ENCODE measurements around the gene UNKL. TPM values are rescaled to one million over a fixed set of nuclear protein-coding genes. Genes with fewer than 3 reads are reported as not detected.

Gene UNKL
- total RNA-seq, 2 experiments from 2014 or later, result 60.4 to 68.7 TPM

- peak overlapping the region; percentile 63 for H3K27ac Mint-ChIP-seq
- H3K4me3 Mint-ChIP-seq, result peak overlapping the region; percentile 65
- POLR2A ChIA-PET, result interaction anchor here (1.2 to 1.8 kb wide), 2 partner anchors 23 to 42 kb away, joined by 3 to 9 read pairs; partner anchors contain the start of gene UQCC4
- peaks cover 3% of the 10 kb centered on the region for H3K36me3 Mint-ChIP-seq
- no peaks in the 10 kb centered on the region for H3K27me3 Mint-ChIP-seq
- no peaks in the 10 kb centered on the region for H3K9me3 Mint-ChIP-seq
- peaks cover 13% of the 10 kb centered on the region for H3K4me1 Mint-ChIP-seq
- DNase-seq (no peak), ATAC-seq (ENCODE audit: low read depth) (peak; percentile 43)
These were observed 35.6 kb downstream of the UNKL start for GRCh38 chr16:1378804-1379303.

GRCh38 chr16:1378087-1378803 is 36.3 kb downstream of the UNKL start:
- no peak for ATAC-seq (ENCODE audit: low read depth)
- Mint-ChIP-seq H3K27ac (peak overlapping the region; percentile 58), H3K27me3 (no peaks in the 10 kb centered on the region), H3K36me3 (peaks cover 3% of the 10 kb centered on the region), H3K4me1 (peaks cover 13% of the 10 kb centered on the region), H3K9me3 (no peaks in the 10 kb centered on the region), H3K4me3 (peak overlapping the region; percentile 65)
- DNase-seq, result no peak
- POLR2A ChIA-PET, result interaction anchor here (1.8 kb wide), 1 partner anchor 43 kb away, joined by 9 read pairs; the partner anchor contains the start of gene UQCC4

- Mint-ChIP-seq H3K4me3 (no peak overlapping the region), H3K4me1 (peaks cover 13% of the 10 kb centered on the region), H3K9me3 (no peaks in the 10 kb centered on the region), H3K36me3 (peaks cover 3% of the 10 kb centered on the region), H3K27me3 (no peaks in the 10 kb centered on the region), H3K27ac (peak overlapping the region; percentile 58)
- ATAC-seq (ENCODE audit: low read depth) (no peak), DNase-seq (no peak)
- POLR2A ChIA-PET, result no interaction called here
These were observed 37.0 kb downstream of the UNKL start for GRCh38 chr16:1377406-1378010.

GRCh38 chr16:1375741-1376410 is 38.6 kb downstream of the UNKL start:
- no peaks in the 10 kb centered on the region for H3K27me3 Mint-ChIP-seq
- no peak for ATAC-seq (ENCODE audit: low read depth)
- peaks cover 13% of the 10 kb centered on the region for H3K4me1 Mint-ChIP-seq
- no peak overlapping the region for H3K4me3 Mint-ChIP-seq
- POLR2A ChIA-PET, result no interaction called here
- no peak overlapping the region for H3K27ac Mint-ChIP-seq
- no peaks in the 10 kb centered on the region for H3K9me3 Mint-ChIP-seq
- DNase-seq, result no peak
- peaks cover under 1% of the 10 kb centered on the region for H3K36me3 Mint-ChIP-seq

- ATAC-seq (ENCODE audit: low read depth), result no peak
- POLR2A ChIA-PET, result no interaction called here
- no peaks in the 10 kb centered on the region for H3K27me3 Mint-ChIP-seq
- H3K4me3 Mint-ChIP-seq, result no peak overlapping the region
- H3K27ac Mint-ChIP-seq, result no peak overlapping the region
- H3K9me3 Mint-ChIP-seq, result no peaks in the 10 kb centered on the region
- no peak for DNase-seq
- H3K36me3 Mint-ChIP-seq, result no peaks in the 10 kb centered on the region
- peaks cover 13% of the 10 kb centered on the region for H3K4me1 Mint-ChIP-seq
These were observed 39.2 kb downstream of the UNKL start for GRCh38 chr16:1375298-1375640.

GRCh38 chr16:1374418-1375297 is 39.8 kb downstream of the UNKL start:
- Mint-ChIP-seq H3K9me3 (no peaks in the 10 kb centered on the region), H3K4me1 (peaks cover 9% of the 10 kb centered on the region), H3K4me3 (no peak overlapping the region), H3K27ac (no peak overlapping the region), H3K36me3 (no peaks in the 10 kb centered on the region), H3K27me3 (no peaks in the 10 kb centered on the region)
- POLR2A ChIA-PET, result no interaction called here
- no peak for ATAC-seq (ENCODE audit: low read depth)
- DNase-seq, result no peak

GRCh38 chr16:1372292-1372950 is 42.1 kb downstream of the UNKL start:
- H3K27me3 Mint-ChIP-seq, result no peaks in the 10 kb centered on the region
- no peak for ATAC-seq (ENCODE audit: low read depth)
- no peaks in the 10 kb centered on the region for H3K36me3 Mint-ChIP-seq
- H3K4me1 Mint-ChIP-seq, result no peaks in the 10 kb centered on the region
- no peaks in the 10 kb centered on the region for H3K9me3 Mint-ChIP-seq
- POLR2A ChIA-PET, result no interaction called here
- DNase-seq, result no peak
- H3K4me3 Mint-ChIP-seq, result no peak overlapping the region
- H3K27ac Mint-ChIP-seq, result no peak overlapping the region

GRCh38 chr16:1371054-1371978 is 43.2 kb downstream of the UNKL start:
- H3K36me3 Mint-ChIP-seq, result no peaks in the 10 kb centered on the region
- no peaks in the 10 kb centered on the region for H3K4me1 Mint-ChIP-seq
- ATAC-seq (ENCODE audit: low read depth) (no peak), DNase-seq (no peak)
- POLR2A ChIA-PET, result no interaction called here
- H3K4me3 Mint-ChIP-seq, result no peak overlapping the region
- H3K27ac Mint-ChIP-seq, result no peak overlapping the region
- H3K27me3 Mint-ChIP-seq, result no peaks in the 10 kb centered on the region
- H3K9me3 Mint-ChIP-seq, result no peaks in the 10 kb centered on the region

GRCh38 chr16:1367486-1368174 is 46.9 kb downstream of the UNKL start:
- no peaks in the 10 kb centered on the region for H3K9me3 Mint-ChIP-seq
- DNase-seq, result no peak
- no peaks in the 10 kb centered on the region for H3K36me3 Mint-ChIP-seq
- peaks cover 1% of the 10 kb centered on the region for H3K4me1 Mint-ChIP-seq
- POLR2A ChIA-PET, result no interaction called here
- H3K27ac Mint-ChIP-seq, result no peak overlapping the region
- ATAC-seq (ENCODE audit: low read depth), result no peak
- no peaks in the 10 kb centered on the region for H3K27me3 Mint-ChIP-seq
- no peak overlapping the region for H3K4me3 Mint-ChIP-seq

GRCh38 chr16:1366712-1367299 is 47.7 kb downstream of the UNKL start:
- Mint-ChIP-seq H3K4me1 (peaks cover 1% of the 10 kb centered on the region), H3K27ac (no peak overlapping the region), H3K36me3 (no peaks in the 10 kb centered on the region), H3K9me3 (no peaks in the 10 kb centered on the region), H3K27me3 (no peaks in the 10 kb centered on the region), H3K4me3 (no peak overlapping the region)
- POLR2A ChIA-PET, result no interaction called here
- ATAC-seq (ENCODE audit: low read depth) (no peak), DNase-seq (no peak)

GRCh38 chr16:1366060-1366711 is 48.3 kb downstream of the UNKL start:
- POLR2A ChIA-PET, result interaction anchor here (1.0 kb wide), 1 partner anchor 30 kb away, joined by 3 read pairs; no protein-coding TSS in a partner anchor
- no peaks in the 10 kb centered on the region for H3K27me3 Mint-ChIP-seq
- H3K36me3 Mint-ChIP-seq, result no peaks in the 10 kb centered on the region
- peaks cover 1% of the 10 kb centered on the region for H3K4me1 Mint-ChIP-seq
- DNase-seq (no peak), ATAC-seq (ENCODE audit: low read depth) (no peak)
- H3K27ac Mint-ChIP-seq, result no peak overlapping the region
- no peaks in the 10 kb centered on the region for H3K9me3 Mint-ChIP-seq
- no peak overlapping the region for H3K4me3 Mint-ChIP-seq

All from activated naive CD8-positive, alpha-beta T cell treated with anti-CD3 and anti-CD28 coated beads, Interleukin-2, amount 10 ng/mL, durations not matched to agents 7 days and 5 days (primary cell).